ENCODE data around the gene VPS35L. TPM values are rescaled to one million over a fixed set of nuclear protein-coding genes. Genes with fewer than 3 reads are reported as not detected.

The VPS35L gene
- total and polyA plus RNA-seq, 2 experiments from 2014 or later: 48.0 to 54.6 TPM

GRCh38 chr16:19744670-19745069 lies 189.2 kb downstream of the VPS35L start:
- Histone ChIP-seq H3K27ac (ENCODE audit: low read depth) (no peak overlapping the region), H3K4me3 (no peak overlapping the region), H3K36me3 (ENCODE audit: insufficient read depth) (no peaks in the 10 kb centered on the region), H2AFZ (no peak overlapping the region), H3K4me2 (no peak overlapping the region), H4K20me1 (replicated peaks; ENCODE audit: insufficient read depth) (no peaks in the 10 kb centered on the region), H3K4me1 (ENCODE audit: insufficient read depth) (no peaks in the 10 kb centered on the region), H3F3A (replicated peaks; ENCODE audit: low read depth) (no peaks in the 10 kb centered on the region), H3K27me3 (ENCODE audit: insufficient read depth) (no peaks in the 10 kb centered on the region), H3K79me2 (replicated peaks; ENCODE audit: insufficient read depth) (no peaks in the 10 kb centered on the region), H3K9me2 (ENCODE audit: insufficient read depth) (no peaks in the 10 kb centered on the region)
- Mint-ChIP-seq H3K4me1 (no peaks in the 10 kb centered on the region), H3K27me3 (ENCODE audit: insufficient read depth, low read depth, poor library complexity) (no peaks in the 10 kb centered on the region), H3K9me3 (no peaks in the 10 kb centered on the region), H3K4me3 (no peak overlapping the region), H3K27ac (no peak overlapping the region), H3K36me3 (ENCODE audit: low read depth) (no peaks in the 10 kb centered on the region)
- DNase-seq (ENCODE audit: low spot score) (no peak), ATAC-seq (no peak)
- TF ChIP-seq ETS1 (IDR thresholded peaks at IDR 0.05): no peak
- no peak for TF ChIP-seq CTCF (conservative IDR thresholded peaks at IDR 0.05; ENCODE audit: low read depth in 2 of 2)
- TF ChIP-seq ZNF114 (CRISPR knock-in tag; IDR thresholded peaks at IDR 0.05): no peak
- no peak for TF ChIP-seq REST (IDR thresholded peaks at IDR 0.05; ENCODE audit: unreplicated experiment)
- no peak for TF ChIP-seq EZH2phosphoT487 (IDR thresholded peaks at IDR 0.05; ENCODE audit: unreplicated experiment)
- TF ChIP-seq POLR2AphosphoS5 (IDR thresholded peaks at IDR 0.05; ENCODE audit: low read depth): no peak
- TF ChIP-seq ZNF331 (CRISPR knock-in tag; IDR thresholded peaks at IDR 0.05; ENCODE audit: low read depth): no peak
- no peak for TF ChIP-seq STAT1 (IDR thresholded peaks at IDR 0.05; ENCODE audit: unreplicated experiment)
- TF ChIP-seq CREB1 (CRISPR knock-in tag; IDR thresholded peaks at IDR 0.05; ENCODE audit: low read depth): no peak
